ENCODE measurements around the gene DUXB. TPM values are rescaled to one million over a fixed set of nuclear protein-coding genes. Genes with fewer than 3 reads are reported as not detected.

DUXB gene
- polyA plus RNA-seq, 3 donors from 2014 or later, result not detected

DNA sequence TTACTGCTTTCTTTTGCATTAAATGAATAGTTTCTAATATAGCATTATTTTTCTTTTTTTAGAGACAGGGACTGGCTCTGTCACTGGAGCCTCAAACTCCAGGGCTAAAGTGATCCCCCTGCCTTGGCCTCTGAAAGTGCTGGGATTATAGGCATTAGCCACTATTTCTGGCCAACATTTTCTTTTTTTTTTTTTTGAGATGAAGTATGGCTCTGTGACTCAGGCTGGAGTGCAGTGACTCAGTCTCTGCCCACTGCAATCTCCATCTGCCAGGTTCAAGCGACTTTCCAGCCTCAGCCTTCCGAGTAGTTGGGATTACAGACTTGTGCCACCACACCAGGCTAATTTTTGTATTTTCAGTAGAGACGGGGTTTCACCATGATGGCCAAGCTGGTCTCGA lies 2.0 kb upstream of the DUXB start:
- no peak overlapping the region for H3K27ac Mint-ChIP-seq
- H3K36me3 Mint-ChIP-seq, result no peaks in the 10 kb centered on the region
- peaks cover 0 to 7% (median 4%) of the 10 kb centered on the region in 3 donors for H3K27me3 Mint-ChIP-seq (ENCODE audit: low read depth in 3 of 3)
- no peaks in the 10 kb centered on the region for H3K4me1 Mint-ChIP-seq
- H3K9me3 Mint-ChIP-seq, result no peaks in the 10 kb centered on the region
- no peak overlapping the region for H3K4me3 Mint-ChIP-seq
- DNase-seq, result no peak

- H3K9me3 Mint-ChIP-seq, result no peaks in the 10 kb centered on the region
- no peaks in the 10 kb centered on the region for H3K4me1 Mint-ChIP-seq
- peaks cover 0 to under 1% (median 0%) of the 10 kb centered on the region in 3 donors for H3K36me3 Mint-ChIP-seq
- H3K27ac Mint-ChIP-seq, result no peak overlapping the region
- no peak for DNase-seq
- H3K4me3 Mint-ChIP-seq, result no peak overlapping the region
- H3K27me3 Mint-ChIP-seq (ENCODE audit: low read depth in 3 of 3), result peaks cover 0 to 5% (median 4%) of the 10 kb centered on the region in 3 donors
These were observed 981 bp upstream of the DUXB start for GRCh38 chr16:75702242-75702641.

DNA sequence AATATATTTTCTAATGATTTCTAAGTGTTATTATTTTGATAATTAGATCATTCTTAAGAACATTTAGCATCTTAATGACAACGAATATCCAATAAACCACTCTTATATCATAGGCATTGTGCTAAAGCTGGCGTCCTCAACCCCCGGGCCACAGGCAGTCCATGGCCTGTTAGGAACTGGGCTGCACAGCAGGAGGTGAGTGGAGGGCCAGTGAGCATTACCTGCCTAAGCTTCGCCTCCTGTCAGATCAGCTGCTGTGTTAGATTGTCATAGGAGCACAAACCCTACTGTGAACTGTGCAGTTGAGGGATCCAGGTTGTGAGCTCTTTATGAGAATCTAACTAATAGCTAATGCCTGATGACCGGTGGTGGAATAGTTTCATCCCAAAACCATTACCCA lies 3.7 kb downstream of the DUXB start:
- Mint-ChIP-seq H3K4me1 (no peaks in the 10 kb centered on the region), H3K36me3 (peaks cover 0 to 7% (median 0%) of the 10 kb centered on the region in 3 donors), H3K4me3 (no peak overlapping the region), H3K27ac (no peak overlapping the region), H3K9me3 (peaks cover 0 to 3% (median 0%) of the 10 kb centered on the region in 6 donors), H3K27me3 (ENCODE audit: low read depth in 3 of 3) (peaks cover 0 to 3% (median 2%) of the 10 kb centered on the region in 3 donors)
- DNase-seq, result no peak

DNA sequence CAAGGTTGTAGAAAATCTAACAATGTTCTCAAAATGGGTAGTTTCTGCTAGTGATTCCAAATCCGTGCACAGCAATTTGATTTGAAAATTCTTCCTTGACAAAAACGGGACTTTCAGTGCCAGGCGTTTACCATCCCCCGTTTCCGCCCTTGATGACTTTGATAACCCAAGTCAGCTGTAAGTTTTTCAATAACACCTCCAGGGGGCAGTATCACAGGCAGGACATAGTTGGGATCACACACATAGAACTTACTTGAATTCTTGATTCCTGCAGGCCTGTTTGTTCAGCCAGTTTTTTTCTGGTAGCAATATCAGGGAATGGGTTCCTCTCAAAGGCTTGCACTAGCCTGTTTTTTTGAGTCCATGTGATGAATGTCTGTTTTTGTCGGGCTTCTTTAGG lies 5.6 kb downstream of the DUXB start:
- DNase-seq, result no peak
- H3K4me1 Mint-ChIP-seq, result no peaks in the 10 kb centered on the region
- H3K4me3 Mint-ChIP-seq, result no peak overlapping the region
- peaks cover 0 to 3% (median 0%) of the 10 kb centered on the region in 6 donors for H3K9me3 Mint-ChIP-seq
- peaks cover 0 to 7% (median 0%) of the 10 kb centered on the region in 3 donors for H3K36me3 Mint-ChIP-seq
- H3K27ac Mint-ChIP-seq, result no peak overlapping the region
- H3K27me3 Mint-ChIP-seq (ENCODE audit: low read depth in 3 of 3), result peaks cover 0 to 3% (median 2%) of the 10 kb centered on the region in 3 donors

DNA sequence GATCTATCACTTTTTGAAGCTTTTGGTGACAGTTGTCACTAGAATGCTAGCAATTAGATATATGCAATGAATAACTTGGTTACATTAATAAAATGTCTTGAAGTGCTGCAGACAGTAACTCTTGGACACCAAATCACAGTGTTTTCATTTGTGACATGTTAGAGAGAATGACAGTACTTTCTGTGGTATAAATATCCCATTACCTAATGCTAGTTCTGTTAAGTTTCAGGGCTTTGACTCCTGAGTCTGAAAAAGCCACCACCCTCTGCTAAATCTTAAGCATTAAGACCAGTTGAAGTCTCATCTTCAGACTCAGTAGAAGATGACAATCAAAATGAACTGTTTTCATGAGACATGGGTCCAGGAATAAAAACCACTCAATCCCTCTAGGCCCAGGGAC lies 13.9 kb downstream of the DUXB start:
- H3K27ac Mint-ChIP-seq, result no peak overlapping the region

DNA sequence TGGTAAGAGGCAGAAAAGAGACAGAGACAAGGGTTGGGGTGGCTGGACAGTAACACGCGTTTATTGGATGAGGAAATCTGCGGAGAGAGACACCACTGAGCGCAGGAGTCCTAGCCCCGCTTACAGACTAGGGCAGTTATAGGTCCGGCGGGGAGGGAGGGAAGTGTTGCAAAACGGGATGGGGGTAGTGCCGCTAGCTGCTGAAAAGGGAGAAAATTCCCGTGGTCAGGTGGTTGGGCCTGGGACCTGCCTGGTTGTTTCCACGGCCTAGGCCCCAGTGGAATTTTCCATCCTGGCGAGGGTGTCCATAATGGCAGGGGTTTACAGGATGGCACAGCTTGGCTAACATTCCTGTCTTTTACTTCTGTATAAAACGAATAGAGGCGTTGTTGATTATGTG lies 19.0 kb downstream of the DUXB start:
- Mint-ChIP-seq H3K27me3 (ENCODE audit: low read depth in 3 of 3) (peaks cover 0 to 3% (median 3%) of the 10 kb centered on the region in 3 donors), H3K9me3 (no peaks in the 10 kb centered on the region), H3K27ac (no peak overlapping the region), H3K4me3 (no peak overlapping the region), H3K4me1 (no peaks in the 10 kb centered on the region), H3K36me3 (peaks cover 0 to 4% (median 0%) of the 10 kb centered on the region in 3 donors)
- DNase-seq, result no peak

More for the DNA sequence above, 13.9 kb downstream of the DUXB start:
- no peak overlapping the region for H3K4me3 Mint-ChIP-seq
- no peak for DNase-seq
- no peaks in the 10 kb centered on the region for H3K4me1 Mint-ChIP-seq
- H3K36me3 Mint-ChIP-seq, result peaks cover 0 to 7% (median 2%) of the 10 kb centered on the region in 3 donors
- peaks cover 0 to 4% (median 3%) of the 10 kb centered on the region in 3 donors for H3K27me3 Mint-ChIP-seq (ENCODE audit: low read depth in 3 of 3)
- H3K9me3 Mint-ChIP-seq, result no peaks in the 10 kb centered on the region

- no peak for DNase-seq
- Mint-ChIP-seq H3K4me1 (no peaks in the 10 kb centered on the region), H3K27ac (no peak overlapping the region), H3K27me3 (ENCODE audit: low read depth in 3 of 3) (peaks cover 0 to 3% (median 3%) of the 10 kb centered on the region in 3 donors), H3K9me3 (peaks cover 0 to 1% (median 0%) of the 10 kb centered on the region in 6 donors), H3K4me3 (no peak overlapping the region), H3K36me3 (peaks cover 0 to 4% (median 0%) of the 10 kb centered on the region in 3 donors)
These were observed 21.9 kb downstream of the DUXB start for GRCh38 chr16:75679366-75679765.

DNA sequence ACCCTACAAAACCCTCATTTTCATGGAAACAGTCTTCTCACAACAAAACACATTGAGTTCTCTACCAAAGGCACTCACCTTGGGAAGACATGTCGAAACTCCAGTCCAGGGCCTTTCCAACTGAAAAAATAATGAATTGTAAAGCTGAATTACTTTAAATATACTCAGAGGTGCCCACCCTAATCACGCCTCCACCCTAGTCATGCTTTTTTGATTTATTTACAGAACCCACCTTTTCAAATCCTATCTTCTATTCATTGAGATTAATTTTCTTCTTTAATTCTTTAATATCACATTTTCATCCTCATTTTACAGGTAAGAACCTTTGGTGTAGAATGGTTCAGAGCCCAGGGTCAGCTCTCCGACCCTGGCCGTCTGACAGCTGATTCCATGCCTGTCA lies 24.4 kb downstream of the DUXB start, which contains the start of gene CPHXL2:
Gene CPHXL2, minus strand, starts transcription at position 101 of the 400 bp plus-strand sequence. Its CDS starts 10 bp downstream, at position 91.
- Mint-ChIP-seq H3K36me3 (no peaks in the 10 kb centered on the region), H3K27me3 (ENCODE audit: low read depth in 3 of 3) (no peaks in the 10 kb centered on the region), H3K9me3 (peaks cover 0 to 1% (median 0%) of the 10 kb centered on the region in 6 donors), H3K4me3 (no peak within 1 kb of the TSS), H3K4me1 (no peaks in the 10 kb centered on the region), H3K27ac (peak within 1 kb of the TSS in 1 of 6 donors; percentile 62)
- no peak for DNase-seq

DNA sequence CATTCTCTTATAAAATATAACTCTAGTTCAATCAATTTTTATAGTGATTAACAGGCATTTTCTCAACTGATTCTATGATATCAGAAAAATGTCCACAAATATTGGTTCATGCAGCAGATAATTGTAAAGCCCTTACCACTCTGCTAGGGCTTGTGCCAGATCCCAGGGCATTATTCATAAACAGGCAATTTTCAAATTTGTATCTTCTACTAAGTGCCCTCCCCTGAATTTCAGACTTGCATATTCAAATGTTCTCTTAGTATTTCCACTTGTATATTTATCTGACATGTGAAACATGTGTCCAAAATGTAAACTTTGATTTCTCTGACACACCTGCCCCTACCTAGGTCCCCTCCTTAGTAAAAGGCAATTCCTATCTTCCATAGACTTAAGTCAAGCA lies 33.8 kb downstream of the DUXB start:
- Mint-ChIP-seq H3K27me3 (ENCODE audit: low read depth in 3 of 3) (peaks cover 0 to 3% (median 0%) of the 10 kb centered on the region in 3 donors), H3K27ac (peak overlapping the region in 1 of 6 donors; percentile 1), H3K36me3 (no peaks in the 10 kb centered on the region), H3K9me3 (no peaks in the 10 kb centered on the region), H3K4me3 (no peak overlapping the region), H3K4me1 (no peaks in the 10 kb centered on the region)
- DNase-seq, result no peak

DNA sequence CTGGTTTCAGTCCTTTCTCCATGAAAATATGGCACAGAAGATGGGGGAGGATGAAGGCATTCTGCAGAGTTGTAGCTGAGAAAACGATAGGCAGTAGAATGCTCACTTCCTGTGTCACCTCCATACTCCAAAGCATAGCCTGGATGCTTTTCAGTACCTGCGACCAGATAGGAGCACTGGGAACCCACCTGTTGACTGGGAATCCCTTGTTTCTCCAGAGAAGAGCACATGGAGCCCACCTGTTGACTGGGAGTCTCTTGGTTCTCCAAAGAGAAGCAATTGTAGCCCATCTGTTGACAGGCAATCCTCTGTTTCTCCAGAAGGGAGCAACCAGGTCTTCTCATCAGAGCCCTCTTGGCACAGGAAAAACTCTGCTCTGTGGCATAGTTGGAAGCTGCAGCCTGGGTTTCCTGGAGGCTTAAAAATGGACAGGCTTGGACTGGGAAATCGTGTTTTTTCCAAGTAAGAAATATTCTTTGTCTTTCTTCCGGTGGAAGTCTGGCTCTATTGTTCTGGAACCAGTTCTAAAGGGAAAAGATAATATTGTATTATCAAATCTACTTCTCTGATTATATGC lies 40.4 kb downstream of the DUXB start:
- Mint-ChIP-seq H3K27me3 (ENCODE audit: low read depth in 3 of 3) (no peaks in the 10 kb centered on the region), H3K27ac (peak overlapping the region in 2 of 6 donors; percentile 18 to 29), H3K36me3 (peaks cover 8 to 22% (median 14%) of the 10 kb centered on the region in 3 donors), H3K9me3 (no peaks in the 10 kb centered on the region), H3K4me3 (no peak overlapping the region), H3K4me1 (peaks cover 9 to 14% of the 10 kb centered on the region in 2 donors)
- DNase-seq, result no peak

- peaks cover 9 to 18% of the 10 kb centered on the region in 2 donors for H3K4me1 Mint-ChIP-seq
- H3K9me3 Mint-ChIP-seq, result no peaks in the 10 kb centered on the region
- H3K36me3 Mint-ChIP-seq, result peaks cover 9 to 25% (median 16%) of the 10 kb centered on the region in 3 donors
- DNase-seq, result no peak
- H3K27ac Mint-ChIP-seq, result peak overlapping the region in 3 of 6 donors; percentile 12 to 53 (median 43)
- H3K4me3 Mint-ChIP-seq, result no peak overlapping the region
- no peaks in the 10 kb centered on the region for H3K27me3 Mint-ChIP-seq (ENCODE audit: low read depth in 3 of 3)
These were observed 40.9 kb downstream of the DUXB start for GRCh38 chr16:75660321-75660720.

GRCh38 chr16:75658175-75658574 lies 43.1 kb downstream of the DUXB start:
- Mint-ChIP-seq H3K4me1 (peaks cover 22 to 37% of the 10 kb centered on the region in 2 donors), H3K4me3 (no peak overlapping the region), H3K27me3 (ENCODE audit: low read depth in 3 of 3) (no peaks in the 10 kb centered on the region), H3K27ac (peak overlapping the region in 1 of 6 donors; percentile 26), H3K9me3 (no peaks in the 10 kb centered on the region), H3K36me3 (peaks cover 15 to 34% (median 22%) of the 10 kb centered on the region in 3 donors)
- no peak for DNase-seq

- peak overlapping the region in 1 of 5 donors; percentile 69 for H3K4me3 Mint-ChIP-seq
- peaks cover 15 to 30% (median 22%) of the 10 kb centered on the region in 3 donors for H3K36me3 Mint-ChIP-seq
- H3K9me3 Mint-ChIP-seq, result no peaks in the 10 kb centered on the region
- no peak for DNase-seq
- peaks cover 3 to 4% (median 3%) of the 10 kb centered on the region in 3 donors for H3K27me3 Mint-ChIP-seq (ENCODE audit: low read depth in 3 of 3)
- peaks cover 51 to 77% of the 10 kb centered on the region in 2 donors for H3K4me1 Mint-ChIP-seq
- H3K27ac Mint-ChIP-seq, result peak overlapping the region in 3 of 6 donors; percentile 36 to 61 (median 57)
These were observed 47.3 kb downstream of the DUXB start for GRCh38 chr16:75653922-75654321.

DNA sequence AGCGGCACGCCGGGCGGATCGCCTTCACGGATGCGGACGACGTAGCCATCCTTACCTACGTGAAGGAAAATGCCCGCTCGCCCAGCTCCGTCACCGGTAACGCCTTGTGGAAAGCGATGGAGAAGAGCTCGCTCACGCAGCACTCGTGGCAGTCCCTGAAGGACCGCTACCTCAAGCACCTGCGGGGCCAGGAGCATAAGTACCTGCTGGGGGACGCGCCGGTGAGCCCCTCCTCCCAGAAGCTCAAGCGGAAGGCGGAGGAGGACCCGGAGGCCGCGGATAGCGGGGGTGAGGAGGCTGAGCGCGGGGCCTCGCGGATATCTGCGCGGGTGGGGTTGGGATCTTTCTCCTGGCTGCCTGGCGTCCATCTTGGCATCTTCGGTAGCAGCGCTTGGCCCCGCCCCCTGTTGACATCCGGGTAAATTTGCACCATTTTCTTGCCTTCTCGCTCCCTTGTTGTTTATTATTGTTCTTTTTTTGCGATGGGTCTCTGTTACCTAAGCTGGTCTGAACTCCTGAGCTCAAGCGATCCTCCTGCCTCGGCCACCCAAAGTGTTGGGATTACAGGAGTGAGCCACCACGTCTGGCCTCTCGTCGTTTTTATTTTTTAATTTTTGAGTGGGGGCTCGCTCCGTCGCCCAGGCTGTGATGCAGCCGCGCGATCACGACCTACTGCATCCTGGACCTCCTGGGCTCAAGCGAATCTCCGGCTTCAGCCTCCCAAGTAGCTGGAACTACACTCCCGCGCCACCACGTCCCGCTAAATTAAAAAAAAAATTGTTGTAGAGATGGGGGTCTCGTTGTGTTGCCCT lies 52.8 kb downstream of the DUXB start:
- peak overlapping the region; percentile 95 to 100 (median 99) for H3K4me3 Mint-ChIP-seq
- no peaks in the 10 kb centered on the region for H3K9me3 Mint-ChIP-seq
- peaks cover 67 to 76% of the 10 kb centered on the region in 2 donors for H3K4me1 Mint-ChIP-seq
- peak; percentile 82 to 84 (median 83) for DNase-seq
- H3K27me3 Mint-ChIP-seq (ENCODE audit: low read depth in 3 of 3), result peaks cover 7 to 16% (median 14%) of the 10 kb centered on the region in 3 donors
- H3K27ac Mint-ChIP-seq, result peak overlapping the region; percentile 96 to 99 (median 98)
- peaks cover 6 to 9% (median 8%) of the 10 kb centered on the region in 3 donors for H3K36me3 Mint-ChIP-seq
